K562 (cell line): Measurements from ENCODE around the gene IGIP.

Experiments
- ATF1 ChIP-seq, 2 experiments: fragments of 450-650 bp in 1 of 2; IDR thresholded peaks; 2 replicates each; pipeline ENCODE4 v1.6.1; 2016; ENCODE audit warnings: missing compliant biosample characterization in 1 of 2, missing genetic modification characterization in 1 of 2
- BRF2 ChIP-seq: IDR thresholded peaks from 3 replicates; pipeline ENCODE4 v1.6.1; 2011; ENCODE audit warnings: borderline replicate concordance, mild to moderate bottlenecking; ENCODE audit not compliant: insufficient read length, insufficient read depth
- CBX5 ChIP-seq: IDR thresholded peaks from 2 replicates; pipeline ENCODE4 v1.6.1; 2014; ENCODE audit warnings: low read depth, borderline replicate concordance
- CLOCK ChIP-seq: fragments of 250-450 bp; sonication (Bioruptor Pico); IDR thresholded peaks from 2 replicates; pipeline ENCODE4 v1.4.0; 2020; ENCODE audit warnings: mild to moderate bottlenecking, moderate library complexity, borderline replicate concordance
- CTCF ChIP-seq, 3 experiments: IDR thresholded peaks in 2 of 3; conservative IDR thresholded peaks in 1 of 3; 2 replicates each; pipeline ENCODE4 v1.5.1; 2011 to 2012; ENCODE audit warnings: low read length in 3 of 3, mild to moderate bottlenecking in 3 of 3, control low read depth in 2 of 3, improper control_type of control experiment in 1 of 3, inconsistent platforms in 1 of 3, low read depth in 1 of 3, mixed read lengths in 1 of 3, moderate library complexity in 1 of 3; ENCODE audit not compliant: insufficient read depth in 2 of 3
- GTF2F1 ChIP-seq: IDR thresholded peaks from 2 replicates; pipeline ENCODE4 v1.6.1; 2011; ENCODE audit warnings: low read depth, low read length, improper control_type of control experiment
- KAT2B ChIP-seq: IDR thresholded peaks from one replicate; pipeline ENCODE4 v1.6.1; 2012; ENCODE audit warnings: low read depth, mild to moderate bottlenecking, control low read depth, inconsistent platforms, low read length, moderate library complexity
- NFXL1 ChIP-seq: fragments of 450-650 bp; formaldehyde crosslinking; IDR thresholded peaks from 2 replicates; pipeline ENCODE4 v1.4.0; 2021; ENCODE audit warnings: mild to moderate bottlenecking
- POLR2B ChIP-seq: fragments of 450-650 bp; IDR thresholded peaks from 2 replicates; pipeline ENCODE4 v1.6.1; 2018; ENCODE audit warnings: low read depth; ENCODE audit not compliant: partially characterized antibody
- YY1 ChIP-seq, 3 experiments: IDR thresholded peaks; 2 replicates each; pipeline ENCODE4 v1.6.1; 2011; ENCODE audit warnings: low read length in 2 of 3, mild to moderate bottlenecking in 2 of 3, moderate library complexity in 2 of 3, borderline replicate concordance in 1 of 3, control low read depth in 1 of 3, low read depth in 1 of 3; ENCODE audit not compliant: insufficient read depth in 3 of 3, insufficient replicate concordance in 2 of 3, control insufficient read depth in 1 of 3, insufficient read length in 1 of 3; ENCODE audit errors: extremely low read depth in 1 of 3
- ZFP36 ChIP-seq: fragments of 150-350 bp; IDR thresholded peaks from 2 replicates; pipeline ENCODE4 v1.6.1; 2018; ENCODE audit warnings: low read length, low read depth; ENCODE audit not compliant: partially characterized antibody
- ZNF146 ChIP-seq: IDR thresholded peaks from one replicate; pipeline ENCODE4 v1.6.1; 2018; ENCODE audit warnings: missing compliant biosample characterization; ENCODE audit not compliant: unreplicated experiment
- TF ChIP-seq, protein P1 (sequence below): sonication (generic); formaldehyde crosslinking; IDR thresholded peaks from 2 replicates; pipeline ENCODE4 v1.8.1; 2023; ENCODE audit warnings: mild to moderate bottlenecking, missing genetic modification reagents
- TF ChIP-seq, protein P2 (sequence below): fragments of 250-450 bp; sonication (Bioruptor Pico); IDR thresholded peaks from 2 replicates; pipeline ENCODE4 v1.4.0; 2020

- no peak for TF ChIP-seq YY1 (IDR thresholded peaks at IDR 0.05; ENCODE audit: borderline replicate concordance in 1 of 3, control insufficient read depth in 1 of 3, extremely low read depth in 1 of 3, insufficient read depth in 3 of 3, insufficient read length in 1 of 3, insufficient replicate concordance in 2 of 3, low read depth in 1 of 3, low read length in 2 of 3)
- TF ChIP-seq CLOCK, result no peak
- no peak for TF ChIP-seq GTF2F1
- no peak for TF ChIP-seq POLR2B
- no peak for TF ChIP-seq ATF1 (CRISPR knock-in tag; IDR thresholded peaks at IDR 0.05)
- no peak for TF ChIP-seq ATF1 (tag; IDR thresholded peaks at IDR 0.05)
- no peak for TF ChIP-seq KAT2B
- TF ChIP-seq ZNF146, result no peak
- TF ChIP-seq, protein P1, sequence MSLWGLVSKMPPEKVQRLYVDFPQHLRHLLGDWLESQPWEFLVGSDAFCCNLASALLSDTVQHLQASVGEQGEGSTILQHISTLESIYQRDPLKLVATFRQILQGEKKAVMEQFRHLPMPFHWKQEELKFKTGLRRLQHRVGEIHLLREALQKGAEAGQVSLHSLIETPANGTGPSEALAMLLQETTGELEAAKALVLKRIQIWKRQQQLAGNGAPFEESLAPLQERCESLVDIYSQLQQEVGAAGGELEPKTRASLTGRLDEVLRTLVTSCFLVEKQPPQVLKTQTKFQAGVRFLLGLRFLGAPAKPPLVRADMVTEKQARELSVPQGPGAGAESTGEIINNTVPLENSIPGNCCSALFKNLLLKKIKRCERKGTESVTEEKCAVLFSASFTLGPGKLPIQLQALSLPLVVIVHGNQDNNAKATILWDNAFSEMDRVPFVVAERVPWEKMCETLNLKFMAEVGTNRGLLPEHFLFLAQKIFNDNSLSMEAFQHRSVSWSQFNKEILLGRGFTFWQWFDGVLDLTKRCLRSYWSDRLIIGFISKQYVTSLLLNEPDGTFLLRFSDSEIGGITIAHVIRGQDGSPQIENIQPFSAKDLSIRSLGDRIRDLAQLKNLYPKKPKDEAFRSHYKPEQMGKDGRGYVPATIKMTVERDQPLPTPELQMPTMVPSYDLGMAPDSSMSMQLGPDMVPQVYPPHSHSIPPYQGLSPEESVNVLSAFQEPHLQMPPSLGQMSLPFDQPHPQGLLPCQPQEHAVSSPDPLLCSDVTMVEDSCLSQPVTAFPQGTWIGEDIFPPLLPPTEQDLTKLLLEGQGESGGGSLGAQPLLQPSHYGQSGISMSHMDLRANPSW, result no peak
- no peak for TF ChIP-seq ZFP36
- no peak for TF ChIP-seq CTCF (IDR thresholded peaks at IDR 0.05 in 2 of 3, conservative IDR thresholded peaks at IDR 0.05 in 1 of 3; ENCODE audit: insufficient read depth in 2 of 3, low read depth in 1 of 3, low read length in 3 of 3)
- no peak for TF ChIP-seq NFXL1 (CRISPR knock-in tag)
- TF ChIP-seq, protein P2, sequence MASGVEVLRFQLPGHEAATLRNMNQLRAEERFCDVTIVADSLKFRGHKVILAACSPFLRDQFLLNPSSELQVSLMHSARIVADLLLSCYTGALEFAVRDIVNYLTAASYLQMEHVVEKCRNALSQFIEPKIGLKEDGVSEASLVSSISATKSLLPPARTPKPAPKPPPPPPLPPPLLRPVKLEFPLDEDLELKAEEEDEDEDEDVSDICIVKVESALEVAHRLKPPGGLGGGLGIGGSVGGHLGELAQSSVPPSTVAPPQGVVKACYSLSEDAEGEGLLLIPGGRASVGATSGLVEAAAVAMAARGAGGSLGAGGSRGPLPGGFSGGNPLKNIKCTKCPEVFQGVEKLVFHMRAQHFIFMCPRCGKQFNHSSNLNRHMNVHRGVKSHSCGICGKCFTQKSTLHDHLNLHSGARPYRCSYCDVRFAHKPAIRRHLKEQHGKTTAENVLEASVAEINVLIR (CRISPR knock-in tag), result no peak
- no peak for TF ChIP-seq BRF2
- TF ChIP-seq CBX5, result no peak
Measured at GRCh38 chr5:140083120-140083519, 42.6 kb upstream of the IGIP start.
